Cerebellar nuclear complex (tissue), 1 donor: Measurements from ENCODE around the gene HHAT.

Experiments
- DNase-seq, 2 experiments: peaks; one replicate each; lab custom pipeline; 2025; lab: John Stamatoyannopoulos, UW

The HHAT gene

GRCh38 chr1:210541680-210542358, 213.1 kb downstream of the HHAT start:
- no peak for DNase-seq

- DNase-seq = no peak
These were observed 223.2 kb downstream of the HHAT start for GRCh38 chr1:210551899-210552298.

GRCh38 chr1:210553711-210554110, 225.0 kb downstream of the HHAT start:
- no peak for DNase-seq

GRCh38 chr1:210554382-210554781, 225.7 kb downstream of the HHAT start:
- no peak for DNase-seq

- no peak for DNase-seq
These were observed 227.8 kb downstream of the HHAT start for GRCh38 chr1:210556475-210556874.

- DNase-seq = no peak
These were observed 228.8 kb downstream of the HHAT start for GRCh38 chr1:210557426-210558077.

GRCh38 chr1:210558302-210558701, 229.6 kb downstream of the HHAT start:
- DNase-seq = no peak

GRCh38 chr1:210565306-210565705, 236.6 kb downstream of the HHAT start:
- no peak for DNase-seq

GRCh38 chr1:210568631-210569030, 239.9 kb downstream of the HHAT start:
- no peak for DNase-seq

- DNase-seq = no peak
These were observed 241.4 kb downstream of the HHAT start for GRCh38 chr1:210570116-210570515.

- DNase-seq = no peak
These were observed 242.9 kb downstream of the HHAT start for GRCh38 chr1:210571356-210572284.

GRCh38 chr1:210573141-210573540, 244.4 kb downstream of the HHAT start:
- DNase-seq = no peak

GRCh38 chr1:210582205-210582970, 253.7 kb downstream of the HHAT start:
- DNase-seq = no peak

GRCh38 chr1:210584439-210585113, 255.9 kb downstream of the HHAT start:
- peak; percentile 61 to 89 for DNase-seq

GRCh38 chr1:210586771-210587170, 258.1 kb downstream of the HHAT start:
- DNase-seq = peak in 1 of 2 experiments; percentile 5

- no peak for DNase-seq
These were observed 258.9 kb downstream of the HHAT start for GRCh38 chr1:210587566-210587965.

- no peak for DNase-seq
These were observed 259.7 kb downstream of the HHAT start for GRCh38 chr1:210588357-210588756.

GRCh38 chr1:210588946-210589345, 260.2 kb downstream of the HHAT start:
- no peak for DNase-seq

- no peak for DNase-seq
These were observed 262.5 kb downstream of the HHAT start for GRCh38 chr1:210591214-210591613.

- DNase-seq = no peak
These were observed 265.9 kb downstream of the HHAT start for GRCh38 chr1:210594605-210595004.

- DNase-seq = no peak
These were observed 267.9 kb downstream of the HHAT start for GRCh38 chr1:210596641-210597040.
